ENCODE results near the gene GSAP.
"Not testable (repeated sequence)": the region's sequence is repeated elsewhere in the genome, so short reads cannot be mapped to it uniquely, and the experiment has no call there.

Gene GSAP

GRCh38 chr7:77415823-77416620 lies at the start of gene GSAP:
Gene GSAP (minus strand): TSS chr7:77416349. CDS start chr7:77416321, 28 bp downstream.
- DNase-seq = no peak

GRCh38 chr7:77465256-77465655 lies 49.1 kb upstream of the GSAP start:
- DNase-seq = no peak

GRCh38 chr7:77464589-77464988 lies 48.4 kb upstream of the GSAP start:
- no peak for DNase-seq

GRCh38 chr7:77463632-77464031 lies 47.5 kb upstream of the GSAP start:
- DNase-seq = not testable (repeated sequence)

GRCh38 chr7:77461842-77462241 lies 45.7 kb upstream of the GSAP start:
- no peak for DNase-seq

GRCh38 chr7:77461246-77461645 lies 45.1 kb upstream of the GSAP start:
- DNase-seq = no peak

- no peak for DNase-seq
These were observed 43.9 kb upstream of the GSAP start for GRCh38 chr7:77460057-77460486.

- no peak for DNase-seq
These were observed 43.2 kb upstream of the GSAP start for GRCh38 chr7:77459311-77459726.

GRCh38 chr7:77458786-77459185 lies 42.6 kb upstream of the GSAP start:
- DNase-seq = no peak

GRCh38 chr7:77457779-77458178 lies 41.6 kb upstream of the GSAP start:
- no peak for DNase-seq

GRCh38 chr7:77456696-77457095 lies 40.5 kb upstream of the GSAP start:
- DNase-seq = no peak

- DNase-seq = no peak
These were observed 39.2 kb upstream of the GSAP start for GRCh38 chr7:77455321-77455720.

- DNase-seq = no peak
These were observed 38.7 kb upstream of the GSAP start for GRCh38 chr7:77454802-77455201.

GRCh38 chr7:77453531-77453930 lies 37.4 kb upstream of the GSAP start:
- no peak for DNase-seq

GRCh38 chr7:77451950-77452349 lies 35.8 kb upstream of the GSAP start:
- DNase-seq = not testable (repeated sequence)

- no peak for DNase-seq
These were observed 34.5 kb upstream of the GSAP start for GRCh38 chr7:77450613-77451012.

GRCh38 chr7:77450054-77450453 lies 33.9 kb upstream of the GSAP start:
- DNase-seq = no peak

- DNase-seq = no peak
These were observed 31.5 kb upstream of the GSAP start for GRCh38 chr7:77447616-77448015.

GRCh38 chr7:77444123-77444522 lies 28.0 kb upstream of the GSAP start:
- no peak for DNase-seq

GRCh38 chr7:77443042-77443441 lies 26.9 kb upstream of the GSAP start:
- no peak for DNase-seq

GRCh38 chr7:77442636-77443035 lies 26.5 kb upstream of the GSAP start:
- DNase-seq = no peak

- no peak for DNase-seq
These were observed 24.9 kb upstream of the GSAP start for GRCh38 chr7:77441046-77441445.

GRCh38 chr7:77439572-77439971 lies 23.4 kb upstream of the GSAP start:
- DNase-seq = no peak

GRCh38 chr7:77438131-77438530 lies 22.0 kb upstream of the GSAP start:
- no peak for DNase-seq

All from GDM1 (cell line).